Endothelial cell of umbilical vein (primary cell): ENCODE data around the gene SORCS3. TPM values are rescaled to one million over a fixed set of nuclear protein-coding genes. Genes with fewer than 3 reads are reported as not detected.

ENCODE experiments used
- BruUV-seq: library from RNA; stranded (reverse); fragments of 400-500 nt; replicated peaks from 2 replicates; lab custom pipeline; 2021; lab: Mats Ljungman, UMichigan
- CTCF ChIA-PET: fragments of 300-600, 350-600 bp; sonication (Branson Sonifier 250); formaldehyde crosslinking; loops from one replicate; lab custom pipeline; 2021; ENCODE audit warnings: antibody characterized with exemption, inconsistent platforms; lab: Charles Lee
- POLR2A ChIA-PET: fragments of 300-600, 350-600 bp; sonication (Branson Sonifier 250); formaldehyde crosslinking; loops from one replicate; lab custom pipeline; 2021; ENCODE audit warnings: antibody characterized with exemption, inconsistent platforms; lab: Charles Lee
- DNase-seq: peaks from one replicate; pipeline ENCODE4 v3.0.0-alpha.2; 2011; ENCODE audit warnings: low read depth, low spot score
- FAIRE-seq: peaks from 2 replicates; lab custom pipeline; 2011; peaks lifted over from hg19 to GRCh38; lab: Jason Lieb, UNC
- H2AFZ ChIP-seq: 2 replicates; pipeline ENCODE4 v1.6.0; 2012; ENCODE audit warnings: low read depth, low read length, control low read depth, inconsistent platforms
- H3K27ac ChIP-seq: 2 replicates; pipeline ENCODE4 v1.5.1; 2011; ENCODE audit warnings: low read depth, mild to moderate bottlenecking, control low read depth, low read length, moderate library complexity; ENCODE audit not compliant: insufficient read depth
- H3K27me3 ChIP-seq, 2 experiments: 2 replicates each; pipeline versions ENCODE4 v1.6.0 to v1.6.1; 2011; ENCODE audit warnings: low read length in 2 of 2, mixed read lengths in 1 of 2; ENCODE audit not compliant: control insufficient read depth in 2 of 2, insufficient read depth in 2 of 2
- H3K36me3 ChIP-seq, 2 experiments: 2 replicates in 1 of 2; 3 replicates in 1 of 2; pipeline ENCODE4 v1.5.1; 2011; ENCODE audit warnings: low read length in 2 of 2, mild to moderate bottlenecking in 1 of 2, moderate library complexity in 1 of 2; ENCODE audit not compliant: control insufficient read depth in 2 of 2, insufficient read depth in 2 of 2; ENCODE audit errors: extremely low read depth in 1 of 2
- H3K4me1 ChIP-seq: 3 replicates; pipeline ENCODE4 v1.5.1; 2011; ENCODE audit warnings: mild to moderate bottlenecking, low read length; ENCODE audit not compliant: control insufficient read depth, insufficient read depth; ENCODE audit errors: extremely low read depth
- H3K4me2 ChIP-seq: 2 replicates; pipeline ENCODE4 v1.6.1; 2011; ENCODE audit warnings: low read length, control low read depth, mixed read lengths; ENCODE audit not compliant: insufficient read depth
- H3K4me3 ChIP-seq, 3 experiments: fragments of 200-600 bp in 1 of 3; sonication (generic), shearing (Covaris generic) in 1 of 3; replicated peaks in 1 of 3; 2 replicates each; pipeline ENCODE4 v1.5.1; 2011 to 2016; ENCODE audit warnings: control low read depth in 3 of 3, low read length in 3 of 3, mild to moderate bottlenecking in 2 of 3, inconsistent platforms in 1 of 3, low read depth in 1 of 3, moderate library complexity in 1 of 3; ENCODE audit not compliant: insufficient read depth in 1 of 3
- H3K79me2 ChIP-seq: 2 replicates; pipeline ENCODE4 v1.6.0; 2012; ENCODE audit warnings: low read length, inconsistent platforms; ENCODE audit not compliant: control insufficient read depth, insufficient read depth
- H3K9ac ChIP-seq: replicated peaks from 2 replicates; pipeline ENCODE3; 2011; ENCODE audit warnings: low read length, control low read depth; ENCODE audit not compliant: insufficient read depth; ENCODE audit errors: extremely low read depth
- H3K9me1 ChIP-seq: replicated peaks from 3 replicates; pipeline ENCODE4 v1.6.0; 2011; ENCODE audit warnings: mild to moderate bottlenecking, low read length; ENCODE audit not compliant: control insufficient read depth, insufficient read depth; ENCODE audit errors: extremely low read depth
- H3K9me3 ChIP-seq: replicated peaks from 2 replicates; pipeline ENCODE4 v1.5.1; 2012; ENCODE audit warnings: low read length, inconsistent platforms; ENCODE audit not compliant: control insufficient read depth, insufficient read depth
- H4K20me1 ChIP-seq: replicated peaks from 2 replicates; pipeline ENCODE3; 2011; ENCODE audit warnings: mild to moderate bottlenecking, low read length; ENCODE audit not compliant: control insufficient read depth, insufficient read depth; ENCODE audit errors: extremely low read depth
- CTCF ChIP-seq, 2 donors: IDR thresholded peaks; 1 replicate in 1 of 2; 2 replicates in 1 of 2; pipeline ENCODE4 v1.5.1; 2011; ENCODE audit warnings: low read length in 2 of 2, mild to moderate bottlenecking in 2 of 2, moderate library complexity in 2 of 2, control low read depth in 1 of 2, inconsistent platforms in 1 of 2, low read depth in 1 of 2; ENCODE audit not compliant: insufficient read depth in 1 of 2; ENCODE audit errors: extremely low read depth in 1 of 2
- EZH2 ChIP-seq: IDR thresholded peaks from 2 replicates; pipeline ENCODE4 v1.6.1; 2012; ENCODE audit warnings: borderline replicate concordance, low read depth, mild to moderate bottlenecking, moderate library complexity, low read length, inconsistent platforms; ENCODE audit not compliant: severe bottlenecking
- FOS ChIP-seq: IDR thresholded peaks from 2 replicates; pipeline ENCODE4 v1.6.1; 2011; ENCODE audit warnings: mild to moderate bottlenecking, low read length, moderate library complexity, borderline replicate concordance; ENCODE audit not compliant: insufficient read depth
- GATA2 ChIP-seq: IDR thresholded peaks from 2 replicates; pipeline ENCODE4 v1.7.0; 2011; ENCODE audit warnings: low read depth, mild to moderate bottlenecking, moderate library complexity, mixed read lengths, low read length; ENCODE audit not compliant: insufficient read length, insufficient read depth
- JUN ChIP-seq: IDR thresholded peaks from 2 replicates; pipeline ENCODE4 v1.6.1; 2011; ENCODE audit warnings: borderline replicate concordance, low read depth; ENCODE audit not compliant: insufficient read length, insufficient read depth
- MAX ChIP-seq: IDR thresholded peaks from 2 replicates; pipeline ENCODE4 v1.6.1; 2011; ENCODE audit not compliant: insufficient read depth, insufficient read length
- MYC ChIP-seq: IDR thresholded peaks from one replicate; pipeline ENCODE4 v1.6.1; 2011; ENCODE audit warnings: mild to moderate bottlenecking, low read depth, low read length
- POLR2A ChIP-seq: IDR thresholded peaks from 2 replicates; pipeline ENCODE4 v1.6.1; 2012; ENCODE audit warnings: low read depth, mild to moderate bottlenecking, control low read depth, low read length
- POLR2AphosphoS5 ChIP-seq: IDR thresholded peaks from 2 replicates; pipeline ENCODE4 v1.6.1; 2012; ENCODE audit warnings: low read depth, mild to moderate bottlenecking, control low read depth, low read length, moderate library complexity; ENCODE audit not compliant: insufficient read depth
- dilution Hi-C: fragments of 300-500 bp; cut with MboI; formaldehyde crosslinking; loops from one replicate; pipeline ENCODE4 v1.15.0; 2019; ENCODE audit warnings: low sequenced_read_pairs; ENCODE audit not compliant: extremely low pct_ligation_motif_present
- intact Hi-C: fragments of 100-400 bp; cut with micrococcal nuclease; formaldehyde crosslinking; loops from one replicate; pipeline ENCODE4 v1.10.0; 2022
- polyA plus RNA-seq, 4 experiments: library from polyadenylated mRNA; depleted of rRNA in 3 of 4; stranded (reverse) in 3 of 4; unstranded in 1 of 4; fragments of >200 nt; gene quantifications; 2 replicates each; pipeline versions ENCODE4 v1.2.1 to v1.2.3, GENCODE V29; 2011 to 2012; ENCODE audit warnings: missing spikeins in 1 of 4
- total RNA-seq: library from RNA; stranded (reverse); gene quantifications from 2 replicates; pipeline ENCODE4 v1.2.3, GENCODE V29; 2021

The SORCS3 gene
- total and polyA plus RNA-seq, 2 donors (not counting 3 experiments of a cell fraction or from before 2014, with no cell fraction given) = not detected

- Histone ChIP-seq H3K4me1 (no peaks in the 10 kb centered on the region), H4K20me1 (peaks cover 2% of the 10 kb centered on the region), H3K9ac (no peak overlapping the region), H3K4me2 (no peak overlapping the region), H3K27ac (no peak overlapping the region), H3K36me3 (no peaks in the 10 kb centered on the region), H3K9me3 (no peaks in the 10 kb centered on the region), H3K27me3 (no peaks in the 10 kb centered on the region), H3K9me1 (no peaks in the 10 kb centered on the region), H2AFZ (no peak overlapping the region), H3K79me2 (no peaks in the 10 kb centered on the region), H3K4me3 (no peak overlapping the region)
- POLR2A ChIA-PET = no interaction called here
- intact Hi-C loops = no loop called here
- CTCF ChIA-PET = no interaction called here
- DNase-seq (no peak), FAIRE-seq (no peak)
- dilution Hi-C loops = no loop called here
- no TSS peak for BruUV-seq
- TF ChIP-seq MAX (no peak), CTCF (IDR thresholded peaks at IDR 0.05; ENCODE audit: extremely low read depth in 1 of 2, insufficient read depth in 1 of 2, low read depth in 1 of 2, low read length in 2 of 2) (no peak), EZH2 (no peak), POLR2A (no peak), FOS (no peak), GATA2 (no peak), MYC (no peak), JUN (no peak), POLR2AphosphoS5 (no peak)
Measured at GRCh38 chr10:104658067-104658466, 17.0 kb downstream of the SORCS3 start.
